Ascending aorta (tissue), 2 donors: ENCODE results near the gene ACCS. TPM values are rescaled to one million over a fixed set of nuclear protein-coding genes. Genes with fewer than 3 reads are reported as not detected.

Source experiments
- DNase-seq, 2 donors: peaks; one replicate each; pipeline ENCODE4 v3.0.0-alpha.2; 2019; ENCODE audit warnings: low spot score in 2 of 2
- H3K27ac ChIP-seq, 2 donors: fragments of 200-600 bp; sonication (generic); one replicate each; pipeline ENCODE4 v1.5.1; 2016 to 2017; ENCODE audit warnings: mild to moderate bottlenecking in 1 of 2
- H3K27me3 ChIP-seq: fragments of 200-600 bp; sonication (generic); one replicate; pipeline ENCODE4 v1.5.1; 2017
- H3K36me3 ChIP-seq, 2 donors: fragments of 200-600 bp; sonication (generic); one replicate each; pipeline ENCODE4 v1.5.1; 2016
- H3K4me1 ChIP-seq, 2 donors: fragments of 200-600 bp; sonication (generic); one replicate each; pipeline ENCODE4 v1.5.1; 2016 to 2017; ENCODE audit warnings: mild to moderate bottlenecking in 1 of 2
- H3K4me3 ChIP-seq, 2 donors: fragments of 200-600 bp; sonication (generic); one replicate each; pipeline ENCODE4 v1.5.1; 2016 to 2017; ENCODE audit warnings: mild to moderate bottlenecking in 1 of 2
- H3K9me3 ChIP-seq, 2 donors: fragments of 200-600 bp; sonication (generic); one replicate each; pipeline ENCODE4 v1.5.1; 2016
- CTCF ChIP-seq, 3 experiments: fragments of 200-600 bp in 2 of 3; fragments of 450-650 bp in 1 of 3; sonication (generic) in 2 of 3; IDR thresholded peaks; one replicate each; pipeline ENCODE4 v1.5.1; 2016 to 2019; ENCODE audit warnings: antibody characterized with exemption in 3 of 3, mild to moderate bottlenecking in 1 of 3, moderate library complexity in 1 of 3
- intact Hi-C: fragments of 100-400 bp; cut with DNase I; formaldehyde crosslinking; loops from one replicate; pipeline ENCODE4 v1.15.1; 2023
- total RNA-seq: library from RNA; depleted of rRNA; stranded (reverse); fragments of >200 nt; gene quantifications from one replicate; pipeline ENCODE4 v1.1.0, GENCODE V29; 2016

Gene ACCS
- total RNA-seq, 1 donor from 2014 or later, result 8.5 TPM

GRCh38 chr11:44126304-44126703 is 60.2 kb downstream of the ACCS start:
- DNase-seq, result no peak
- Histone ChIP-seq H3K27me3 (no peaks in the 10 kb centered on the region), H3K27ac (no peak overlapping the region), H3K36me3 (peaks cover 24 to 55% of the 10 kb centered on the region in 2 donors), H3K4me1 (peaks cover 0 to 6% of the 10 kb centered on the region in 2 donors), H3K4me3 (no peak overlapping the region), H3K9me3 (no peaks in the 10 kb centered on the region)
- intact Hi-C loops, result no loop called here
- TF ChIP-seq CTCF (IDR thresholded peaks at IDR 0.05), result no peak

- no peak for DNase-seq
- Histone ChIP-seq H3K4me3 (no peak overlapping the region), H3K27ac (no peak overlapping the region), H3K4me1 (peaks cover 0 to 6% of the 10 kb centered on the region in 2 donors), H3K36me3 (peaks cover 27 to 53% of the 10 kb centered on the region in 2 donors), H3K27me3 (no peaks in the 10 kb centered on the region), H3K9me3 (no peaks in the 10 kb centered on the region)
- intact Hi-C loops, result no loop called here
- no peak for TF ChIP-seq CTCF (IDR thresholded peaks at IDR 0.05)
These were observed 61.1 kb downstream of the ACCS start for GRCh38 chr11:44127130-44127529.

GRCh38 chr11:44128729-44129128 is 62.7 kb downstream of the ACCS start:
- H3K27me3 ChIP-seq, result no peaks in the 10 kb centered on the region
- no peak for DNase-seq
- H3K4me1 ChIP-seq, result peaks cover 0 to 6% of the 10 kb centered on the region in 2 donors
- peaks cover 27 to 53% of the 10 kb centered on the region in 2 donors for H3K36me3 ChIP-seq
- TF ChIP-seq CTCF (IDR thresholded peaks at IDR 0.05), result no peak
- no peak overlapping the region for H3K27ac ChIP-seq
- no peaks in the 10 kb centered on the region for H3K9me3 ChIP-seq
- no peak overlapping the region for H3K4me3 ChIP-seq
- intact Hi-C loops, result no loop called here

- intact Hi-C loops, result loop anchor here (5.0 kb wide), 1 partner anchor 407 kb away; no protein-coding TSS in a partner anchor
- no peak for TF ChIP-seq CTCF (IDR thresholded peaks at IDR 0.05)
- no peak for DNase-seq
- H3K4me3 ChIP-seq, result no peak overlapping the region
- H3K27me3 ChIP-seq, result no peaks in the 10 kb centered on the region
- peak overlapping the region in 1 of 2 donors; percentile 47 for H3K27ac ChIP-seq
- H3K36me3 ChIP-seq, result peaks cover 27 to 41% of the 10 kb centered on the region in 2 donors
- no peaks in the 10 kb centered on the region for H3K4me1 ChIP-seq
- H3K9me3 ChIP-seq, result no peaks in the 10 kb centered on the region
These were observed 64.7 kb downstream of the ACCS start for GRCh38 chr11:44130751-44131150.

GRCh38 chr11:44133335-44133946 is 67.4 kb downstream of the ACCS start:
- Histone ChIP-seq H3K27ac (no peak overlapping the region), H3K36me3 (peaks cover 11 to 20% of the 10 kb centered on the region in 2 donors), H3K27me3 (no peaks in the 10 kb centered on the region), H3K4me3 (no peak overlapping the region), H3K4me1 (peaks cover 0 to 9% of the 10 kb centered on the region in 2 donors), H3K9me3 (no peaks in the 10 kb centered on the region)
- DNase-seq, result no peak
- intact Hi-C loops, result loop anchor here (5.0 kb wide), 1 partner anchor 404 kb away; no protein-coding TSS in a partner anchor
- TF ChIP-seq CTCF (IDR thresholded peaks at IDR 0.05), result peak; percentile 32 to 61 (median 41)

Other genes with a start within 250 kb of the ACCS start
- 19.1 TPM for gene ALKBH3, start 185.4 kb upstream of the ACCS start, total RNA-seq
- gene C11orf96, start 123.6 kb upstream of the ACCS start, total RNA-seq, result 2,116 TPM
- not detected for gene ACCSL, start 18.3 kb upstream of the ACCS start, total RNA-seq
- 342 TPM for gene EXT2, start 29.4 kb downstream of the ACCS start, total RNA-seq
- not detected for gene ALX4, start 243.9 kb downstream of the ACCS start, total RNA-seq